ENCODE data around the gene ARF6. TPM values are rescaled to one million over a fixed set of nuclear protein-coding genes. Genes with fewer than 3 reads are reported as not detected.

The ARF6 gene
- total and polyA plus RNA-seq, 9 of the 15 experiments (the other 6 are each of a cell fraction or from before 2014, with no cell fraction given) = 15.3 to 35.2 (median 24.9) TPM

DNA sequence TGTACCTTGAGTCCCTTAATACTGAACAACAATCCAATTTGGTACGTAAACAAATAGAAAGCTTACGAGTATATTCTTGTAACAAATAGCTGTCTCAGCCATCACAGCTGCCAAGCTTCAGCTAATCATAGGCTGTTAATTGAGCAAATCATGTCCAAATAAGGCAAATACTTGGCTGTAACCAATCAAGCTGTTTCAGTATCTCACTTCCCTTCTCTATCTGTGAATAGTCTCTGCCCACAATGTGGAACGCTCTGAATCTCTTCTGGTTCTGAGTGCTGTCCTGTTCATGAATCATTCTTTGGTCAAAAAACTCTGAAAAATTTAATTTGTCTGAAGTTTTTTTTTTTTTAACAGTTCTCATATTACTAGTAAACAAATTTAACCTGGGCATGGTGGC is 34.5 kb upstream of the ARF6 start (continued):
- peak; percentile 17 for TF ChIP-seq RBM25 (IDR thresholded peaks at IDR 0.05; ENCODE audit: low read depth, low read length, severe bottlenecking)
- TF ChIP-seq KHSRP (IDR thresholded peaks at IDR 0.05) = no peak

GRCh38 chr14:49860988-49861698 is 31.7 kb upstream of the ARF6 start:
- no peaks in the 10 kb centered on the region for H3K27me3 ChIP-seq (ENCODE audit: control insufficient read depth in 2 of 2, insufficient read depth in 2 of 2, low read length in 2 of 2)
- in situ Hi-C loops (cut with MboI) (loop anchor here (5.0 to 25.0 kb wide), 2 partner anchors 241 to 676 kb away; partner anchors contain the start of gene MAP4K5), intact Hi-C loops (cut with micrococcal nuclease) (loop anchor here (10.0 kb wide), 3 partner anchors 114 to 674 kb away; partner anchors contain the start of genes MAP4K5 and SOS2)
- H3K9ac ChIP-seq (ENCODE audit: insufficient read depth in 1 of 2, low read depth in 2 of 2, low read length in 2 of 2) = peak overlapping the region; percentile 88 to 97; a peak in 3 of 4 replicates
- peak overlapping the region; percentile 98 for H3K4me2 ChIP-seq (ENCODE audit: insufficient read depth, low read length)
- H3K4me1 ChIP-seq (replicated peaks in 1 of 2; ENCODE audit: control insufficient read depth in 2 of 2, insufficient read depth in 2 of 2, low read length in 2 of 2) = peaks cover 3 to 29% of the 10 kb centered on the region in 2 experiments; a peak in 3 of 5 replicates
- no peaks in the 10 kb centered on the region for H3K9me1 ChIP-seq (ENCODE audit: control insufficient read depth, insufficient read depth, low read length)
- no peak for DNase-seq (ENCODE audit: extremely low read depth in 1 of 4, low spot score in 3 of 4)
- peak overlapping the region; percentile 58 for H3K4me3 ChIP-seq
- H3K27ac ChIP-seq (ENCODE audit: extremely low read depth, low read depth, low read length) = peak overlapping the region; percentile 98
- H3K36me3 ChIP-seq (ENCODE audit: control insufficient read depth, insufficient read depth, low read length) = no peaks in the 10 kb centered on the region
- H2AFZ ChIP-seq (ENCODE audit: low read depth, low read length) = peak overlapping the region; percentile 98
- FAIRE-seq = no peak
- POLR2A ChIA-PET = interaction anchor here (0.7 to 4.2 kb wide), 5 partner anchors 9 to 235 kb away, joined by 3 to 32 read pairs (median 6); partner anchors contain the start of gene NEMF
- BruUV-seq (replicated peaks) = no TSS peak
- H3K9me3 ChIP-seq (replicated peaks; ENCODE audit: control insufficient read depth, insufficient read depth, low read depth, low read length) = no peaks in the 10 kb centered on the region
- TF ChIP-seq SREBF1 (IDR thresholded peaks at IDR 0.05; ENCODE audit: borderline replicate concordance, low read depth, low read length) = no peak
- 14% methylated on average over 4 of the region's 4 CpGs for WGBS (ENCODE audit: insufficient coverage, low coverage, missing lambda C conversion rate)
- CTCF ChIA-PET (ENCODE audit: low intra/inter-chr PET ratio) = interaction anchor here (0.6 to 2.3 kb wide), 4 partner anchors 9 to 244 kb away, joined by 3 to 11 read pairs (median 4); partner anchors contain the start of gene NEMF
- no peak for ATAC-seq
- no peaks in the 10 kb centered on the region for H4K20me1 ChIP-seq (replicated peaks; ENCODE audit: control insufficient read depth, insufficient read depth, low read length)
- H3K79me2 ChIP-seq (ENCODE audit: control insufficient read depth, insufficient read depth, low read length) = peaks cover 3% of the 10 kb centered on the region; the same call in 1 of the 3 replicates

All from K562 (cell line).